C1 segment of cervical spinal cord (tissue), 14 donors: Measurements from ENCODE around the gene DESI1.
"Not testable (repeated sequence)": the region's sequence is repeated elsewhere in the genome, so short reads cannot be mapped to it uniquely, and the experiment has no call there.

Experiments
- DNase-seq, 14 donors: peaks; one replicate each; lab custom pipeline; 2025; lab: John Stamatoyannopoulos, UW

Gene DESI1

DNA sequence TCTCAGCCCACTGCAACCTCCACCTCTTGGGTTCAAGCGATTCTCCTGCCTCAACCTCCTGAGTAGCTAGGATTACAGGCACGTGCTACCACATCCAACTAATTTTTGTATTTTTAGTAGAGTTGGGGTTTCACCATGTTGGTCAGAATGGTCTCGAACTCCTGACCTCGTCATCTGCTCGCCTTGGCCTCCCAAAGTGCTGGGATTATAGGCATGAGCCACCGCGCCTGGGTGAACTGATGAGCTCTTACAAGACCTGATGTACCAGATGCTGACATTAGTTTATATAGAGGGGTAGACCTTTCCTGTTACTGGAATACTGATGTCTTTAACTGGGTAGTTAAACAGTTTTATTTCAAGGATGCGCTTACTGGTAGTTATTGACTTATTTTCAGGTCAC, 13.8 kb upstream of the DESI1 start:
- DNase-seq, result not testable (repeated sequence)

- DNase-seq, result not testable (repeated sequence)
These were observed 10.8 kb upstream of the DESI1 start for GRCh38 chr22:41631615-41632014.

DNA sequence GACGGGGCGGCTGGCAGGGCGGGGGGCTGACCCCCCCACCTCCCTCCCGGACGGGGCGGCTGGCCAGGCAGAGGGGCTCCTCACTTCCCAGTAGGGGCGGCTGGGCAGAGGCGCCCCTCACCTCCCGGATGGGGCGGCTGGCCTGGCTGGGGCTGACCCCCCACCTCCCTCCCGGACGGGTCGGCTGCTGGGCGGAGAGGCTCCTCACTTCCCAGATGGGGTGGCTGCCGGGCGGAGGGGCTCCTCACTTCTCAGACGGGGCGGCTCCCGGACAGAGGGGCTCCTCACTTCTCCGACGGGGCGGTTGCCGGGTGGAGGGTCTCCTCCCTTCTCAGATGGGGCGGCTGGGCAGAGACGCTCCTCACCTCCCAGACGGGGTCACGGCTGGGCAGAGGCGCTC, 10.3 kb upstream of the DESI1 start:
- not testable (repeated sequence) for DNase-seq

DNA sequence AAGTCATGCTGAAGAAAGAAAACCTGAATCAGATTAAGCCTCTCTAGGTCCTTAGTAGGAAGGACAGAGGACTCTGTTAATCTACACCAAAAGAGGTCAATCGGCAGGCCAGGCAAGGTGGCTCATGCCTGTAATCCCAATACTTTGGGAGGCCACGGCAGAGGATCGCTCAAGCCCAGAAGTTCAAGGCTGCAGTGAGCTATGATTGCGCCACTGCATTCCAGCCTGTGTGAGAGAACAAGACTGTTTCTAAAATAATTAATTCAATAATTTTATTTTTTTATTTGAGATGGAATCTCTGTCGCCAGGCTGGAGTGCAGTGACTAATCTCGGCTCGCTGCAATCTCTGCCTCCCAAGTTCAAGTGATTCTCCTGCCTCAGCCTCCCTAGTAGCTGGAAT, 4.7 kb upstream of the DESI1 start:
- DNase-seq, result no peak

DNA sequence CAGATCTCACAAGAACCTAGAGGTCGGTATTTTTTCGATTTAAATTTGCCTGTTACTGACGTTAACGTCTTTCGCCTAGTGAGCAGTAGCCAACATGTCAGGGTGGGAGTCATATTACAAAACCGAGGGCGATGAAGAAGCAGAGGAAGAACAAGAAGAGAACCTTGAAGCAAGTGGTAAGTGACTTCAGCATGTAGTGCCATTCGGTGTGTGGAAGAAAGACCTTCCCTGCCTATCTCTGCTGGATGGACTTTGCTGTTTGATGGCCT, 1.0 kb upstream of the DESI1 start:
- no peak for DNase-seq

GRCh38 chr22:41621099-41621910, 462 bp upstream of the DESI1 start, which contains the start of gene XRCC6:
TSS of gene XRCC6 (plus strand) at chr22:41621295. CDS start at chr22:41622005, 710 bp downstream.
- peak; percentile 81 to 100 (median 98) for DNase-seq

DNA sequence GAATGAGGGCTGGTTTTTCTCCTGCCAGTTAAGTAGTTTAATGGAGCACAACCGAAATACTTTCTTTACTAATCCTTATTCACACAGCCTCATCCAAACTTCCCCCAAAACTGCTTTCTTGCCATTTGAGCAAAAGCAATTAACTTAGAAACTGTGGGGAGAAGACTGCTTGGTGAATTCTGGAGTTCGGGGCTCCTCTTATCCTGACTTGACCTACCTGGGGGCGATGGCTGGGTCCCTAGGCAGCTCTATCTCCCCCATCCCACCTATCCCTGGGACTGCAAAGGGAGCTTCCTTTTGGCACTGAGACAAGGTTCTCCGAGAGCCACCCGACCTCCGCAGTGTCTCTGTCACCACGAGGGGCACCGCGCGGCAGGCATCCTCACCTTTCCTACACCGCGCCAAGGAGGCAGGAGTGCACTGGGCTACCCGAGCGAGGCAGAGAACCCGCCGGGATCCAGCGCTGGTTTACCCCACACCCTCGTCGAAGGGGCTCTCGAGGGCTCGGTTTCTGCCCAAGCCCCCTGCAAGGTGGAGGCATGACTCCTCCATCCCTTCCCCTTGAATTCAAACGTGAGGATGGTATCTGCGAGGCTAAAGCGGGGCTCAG, 759 bp downstream of the DESI1 start:
- DNase-seq, result peak in 4 of 14 donors; percentile 31 to 52 (median 34)

DNA sequence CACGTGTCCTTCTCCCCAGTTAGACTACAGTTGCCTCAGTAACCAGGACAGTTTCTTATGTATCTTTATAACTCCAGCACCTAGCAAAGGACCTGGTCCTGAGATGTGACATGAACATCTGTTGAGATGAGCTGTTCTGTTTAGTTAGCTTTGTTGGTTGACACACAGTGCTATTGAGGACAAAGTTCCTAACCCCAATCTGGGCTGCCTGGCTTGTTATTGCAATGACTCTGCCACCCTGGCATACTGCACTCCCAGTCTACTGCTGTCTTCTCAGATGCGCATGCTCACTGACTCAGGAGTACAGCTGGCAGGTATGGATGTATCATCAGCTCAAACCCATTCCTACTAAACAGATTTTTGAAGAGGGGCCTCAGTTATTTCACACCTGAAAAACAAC, 7.4 kb downstream of the DESI1 start:
- no peak for DNase-seq

- no peak for DNase-seq
These were observed 8.1 kb downstream of the DESI1 start for GRCh38 chr22:41612603-41613306.

DNA sequence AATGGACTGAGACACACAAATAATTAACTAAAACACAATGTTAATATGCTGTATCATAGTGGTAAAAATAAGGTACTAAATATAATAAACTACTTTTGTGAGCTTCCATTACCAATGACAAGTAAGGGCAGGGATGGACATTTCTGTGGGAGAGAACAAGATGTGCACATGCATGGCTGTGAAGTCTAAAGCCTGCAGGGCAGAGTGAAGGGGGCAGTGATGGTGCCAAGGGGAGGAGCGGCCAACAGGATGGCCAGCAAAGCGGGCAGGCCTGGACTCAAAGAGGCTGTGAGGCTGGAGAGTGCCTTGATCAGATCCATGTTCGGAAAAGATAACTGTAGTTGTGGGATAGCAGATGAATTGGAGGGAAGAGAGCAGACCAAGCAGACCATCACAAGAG, 12.5 kb downstream of the DESI1 start:
- DNase-seq, result no peak

- DNase-seq, result no peak
These were observed 16.9 kb downstream of the DESI1 start for GRCh38 chr22:41603873-41604332.

DNA sequence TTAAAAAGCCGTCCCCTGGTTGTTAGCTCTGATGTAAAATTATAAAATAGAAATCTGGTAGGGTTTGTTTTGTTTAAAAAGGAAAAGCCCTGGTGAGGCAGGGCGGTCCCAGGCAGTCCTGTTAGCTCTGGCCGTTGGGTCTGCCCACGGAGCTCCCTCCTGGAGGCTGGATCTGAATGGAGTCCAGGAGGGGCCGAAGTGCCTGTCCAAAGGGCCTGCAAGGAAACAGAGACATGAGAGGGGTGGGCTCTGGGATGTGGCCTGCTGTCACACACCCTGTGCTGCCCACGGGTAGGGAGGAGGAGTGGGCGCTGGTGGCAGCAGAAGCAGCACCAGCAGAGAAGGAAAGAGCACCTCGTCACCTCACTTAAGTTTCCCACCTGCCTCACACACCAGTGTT, 19.9 kb downstream of the DESI1 start:
- no peak for DNase-seq

DNA sequence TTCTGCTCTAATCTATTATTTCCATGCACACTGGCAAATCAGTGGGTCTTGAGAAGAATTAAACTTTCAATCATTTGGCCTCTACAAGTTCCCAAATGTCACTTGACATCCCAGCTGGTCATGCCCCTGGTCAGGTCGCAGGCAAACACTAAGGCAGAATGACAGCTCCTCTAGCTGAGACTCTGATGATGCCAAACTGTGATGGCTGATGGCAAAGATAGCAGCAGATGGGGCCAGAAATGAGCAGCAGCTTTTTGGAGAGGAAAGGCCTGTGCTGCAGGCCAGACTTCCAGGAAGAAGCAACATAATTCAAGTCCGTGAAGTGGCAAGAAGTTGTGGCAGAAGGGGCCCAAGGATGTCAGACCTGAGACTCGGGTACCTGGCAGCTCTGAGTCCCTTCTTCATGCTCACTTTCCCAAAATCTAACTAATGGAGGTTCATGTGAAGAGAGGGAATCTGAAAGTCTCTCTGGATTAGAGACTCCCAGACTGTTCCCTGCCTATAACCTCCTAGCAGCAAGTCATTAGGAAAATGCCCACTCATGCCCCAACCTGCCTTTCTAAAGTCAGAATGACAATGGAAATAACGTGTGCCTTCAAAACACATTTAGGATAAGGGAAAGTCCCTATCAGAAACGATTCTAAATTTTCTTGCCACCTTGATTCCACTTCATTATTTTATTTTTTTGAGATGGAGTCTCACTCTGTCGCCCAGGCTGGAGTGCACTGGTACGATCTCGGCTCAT, 21.8 kb downstream of the DESI1 start:
- peak in 1 of 14 donors; percentile 51 for DNase-seq

DNA sequence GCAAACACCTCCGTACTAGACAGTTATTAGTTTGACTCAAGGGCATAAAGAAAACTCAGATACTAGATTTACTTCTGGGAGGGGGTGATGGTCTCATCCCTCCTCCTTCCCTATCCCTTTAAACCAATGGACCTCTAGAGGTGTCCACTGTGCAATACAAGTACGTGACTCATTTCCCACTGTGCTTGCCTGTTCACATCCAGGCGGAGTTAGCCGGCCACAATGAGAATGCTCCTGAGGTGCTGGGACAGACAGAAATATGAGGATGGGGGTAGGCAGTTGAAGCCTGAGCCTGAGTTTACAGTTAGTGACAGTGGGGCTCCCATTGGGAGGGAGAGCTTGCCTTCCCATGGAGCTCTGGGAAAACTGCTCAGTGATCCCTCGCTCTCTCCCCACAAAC, 22.8 kb downstream of the DESI1 start:
- DNase-seq, result no peak

- DNase-seq, result no peak
These were observed 23.2 kb downstream of the DESI1 start for GRCh38 chr22:41597635-41597953.

- DNase-seq, result peak in 11 of 14 donors; percentile 11 to 55 (median 29)
These were observed 23.8 kb downstream of the DESI1 start for GRCh38 chr22:41596776-41597634.

- no peak for DNase-seq
These were observed 25.1 kb downstream of the DESI1 start for GRCh38 chr22:41595703-41596102.

DNA sequence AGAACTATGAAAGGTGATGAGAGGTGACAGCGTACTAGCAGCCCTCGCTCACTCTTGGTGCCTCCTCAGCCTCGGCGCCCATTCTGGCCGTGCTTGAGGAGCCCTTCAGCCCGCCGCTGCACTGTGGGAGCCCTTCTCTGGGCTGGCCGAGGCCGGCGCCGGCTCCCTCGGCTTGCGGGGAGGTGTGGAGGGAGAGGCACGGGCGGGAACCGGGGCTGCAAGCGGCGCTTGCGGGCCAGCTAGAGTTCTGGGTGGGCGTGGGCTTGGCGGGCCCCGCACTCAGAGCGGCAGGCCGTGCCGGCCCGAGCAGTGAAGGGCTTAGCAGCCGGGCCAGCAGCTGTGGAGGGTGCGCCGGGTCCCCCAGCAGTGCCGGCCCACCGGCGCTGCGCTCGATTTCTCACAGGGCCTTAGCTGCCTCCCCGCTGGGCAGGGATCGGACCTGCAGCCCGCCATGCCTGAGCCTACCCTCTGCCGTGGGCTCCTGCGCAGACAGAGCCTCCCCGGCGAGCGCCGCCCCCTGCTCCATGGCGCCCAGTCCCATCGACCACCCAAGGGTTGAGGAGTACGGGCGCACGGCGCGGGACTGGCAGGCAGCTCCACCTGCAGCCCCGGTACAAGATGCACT, 27.4 kb downstream of the DESI1 start:
- not testable (repeated sequence) for DNase-seq

DNA sequence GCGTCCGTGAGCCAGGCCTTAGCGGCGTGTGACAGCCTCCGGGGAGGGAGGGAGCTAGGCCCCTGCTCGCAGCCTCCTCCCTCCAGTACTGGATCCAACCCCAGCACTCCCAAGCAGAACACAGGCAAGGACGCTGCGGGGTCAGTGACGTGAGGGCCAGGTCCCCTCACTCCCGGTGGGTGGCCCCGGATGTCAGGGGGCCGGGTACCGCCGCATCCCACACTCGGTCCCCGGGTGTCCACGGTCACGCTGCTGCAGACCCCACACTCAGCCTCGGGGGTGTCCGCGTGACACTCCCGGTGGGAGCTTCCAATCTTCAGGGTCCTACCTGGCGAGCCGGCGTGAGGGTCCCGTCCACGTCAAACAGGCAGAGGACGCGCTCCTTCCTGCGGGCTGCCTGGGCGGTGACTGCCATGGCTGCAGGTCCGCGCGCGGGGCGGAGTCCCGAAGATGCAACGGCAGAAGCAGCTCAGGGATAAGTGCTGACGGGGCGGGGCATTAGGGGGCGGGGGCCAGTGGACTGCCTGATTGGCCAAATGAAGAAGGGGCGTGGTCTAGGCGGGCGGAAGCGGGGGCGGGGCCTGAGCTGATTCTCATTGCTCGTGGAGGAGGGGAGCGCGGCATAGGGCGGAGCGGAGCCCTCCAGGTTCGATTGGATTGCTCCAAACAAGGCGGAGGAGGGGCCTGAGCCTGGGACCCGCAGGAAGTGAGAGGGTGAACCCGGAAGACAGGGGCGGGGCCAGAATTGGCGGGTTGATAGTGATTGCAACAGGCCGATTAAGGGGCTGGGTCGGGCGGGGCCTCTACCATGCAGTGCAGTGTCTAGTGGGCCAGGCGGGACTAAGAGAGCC, 31.2 kb downstream of the DESI1 start, which contains the start of gene PMM1:
Gene PMM1 (minus strand): TSS at position 450 of the 851 bp plus-strand sequence. CDS start 35 bp downstream, at position 415.
- DNase-seq, result peak; percentile 95 to 100 (median 98)

DNA sequence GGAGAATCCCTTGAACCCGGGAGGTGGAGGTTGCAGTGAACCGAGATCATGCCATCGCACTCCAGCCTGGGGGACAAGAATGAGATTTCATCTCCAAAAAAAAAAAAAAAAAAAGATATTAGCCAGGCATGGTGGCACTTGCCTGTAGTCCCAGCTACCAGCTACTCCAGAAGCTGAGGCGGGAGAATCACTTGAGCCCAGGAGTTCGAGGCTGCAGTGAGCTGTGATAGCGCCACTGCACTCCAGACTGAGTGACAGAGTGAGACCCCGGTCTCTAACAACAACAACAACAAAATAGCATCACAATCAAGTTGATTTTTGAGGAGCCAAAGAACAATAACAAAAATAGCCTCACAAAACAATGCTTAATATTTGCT, 33.5 kb downstream of the DESI1 start:
- DNase-seq, result no peak
